Uterus (tissue), 2 donors: ENCODE results near the gene USP32.

ENCODE experiments used
- POLR2A ChIP-seq, 2 donors: fragments of 450-650 bp; IDR thresholded peaks; one replicate each; pipeline ENCODE4 v1.6.1; 2016; ENCODE audit warnings: antibody characterized with exemption in 2 of 2, mild to moderate bottlenecking in 1 of 2, moderate library complexity in 1 of 2
- TF ChIP-seq, protein P1 (sequence below), 4 experiments: fragments of 200-600 bp in 2 of 4; fragments of 450-650 bp in 2 of 4; sonication (generic) in 2 of 4; IDR thresholded peaks; one replicate each; pipeline ENCODE4 v1.5.1; 2016 to 2019; ENCODE audit warnings: antibody characterized with exemption in 4 of 4, mild to moderate bottlenecking in 2 of 4, moderate library complexity in 1 of 4

- TF ChIP-seq POLR2A (IDR thresholded peaks at IDR 0.05) = no peak
- TF ChIP-seq, protein P1, sequence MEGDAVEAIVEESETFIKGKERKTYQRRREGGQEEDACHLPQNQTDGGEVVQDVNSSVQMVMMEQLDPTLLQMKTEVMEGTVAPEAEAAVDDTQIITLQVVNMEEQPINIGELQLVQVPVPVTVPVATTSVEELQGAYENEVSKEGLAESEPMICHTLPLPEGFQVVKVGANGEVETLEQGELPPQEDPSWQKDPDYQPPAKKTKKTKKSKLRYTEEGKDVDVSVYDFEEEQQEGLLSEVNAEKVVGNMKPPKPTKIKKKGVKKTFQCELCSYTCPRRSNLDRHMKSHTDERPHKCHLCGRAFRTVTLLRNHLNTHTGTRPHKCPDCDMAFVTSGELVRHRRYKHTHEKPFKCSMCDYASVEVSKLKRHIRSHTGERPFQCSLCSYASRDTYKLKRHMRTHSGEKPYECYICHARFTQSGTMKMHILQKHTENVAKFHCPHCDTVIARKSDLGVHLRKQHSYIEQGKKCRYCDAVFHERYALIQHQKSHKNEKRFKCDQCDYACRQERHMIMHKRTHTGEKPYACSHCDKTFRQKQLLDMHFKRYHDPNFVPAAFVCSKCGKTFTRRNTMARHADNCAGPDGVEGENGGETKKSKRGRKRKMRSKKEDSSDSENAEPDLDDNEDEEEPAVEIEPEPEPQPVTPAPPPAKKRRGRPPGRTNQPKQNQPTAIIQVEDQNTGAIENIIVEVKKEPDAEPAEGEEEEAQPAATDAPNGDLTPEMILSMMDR (IDR thresholded peaks at IDR 0.05) = no peak
Measured at GRCh38 chr17:60240290-60240689, 151.6 kb downstream of the USP32 start.
